Keratinocyte (primary cell): ENCODE results near the gene SPACA7.

Experiments
- EZH2 ChIP-seq: IDR thresholded peaks from one replicate; pipeline ENCODE4 v1.6.1; 2012; ENCODE audit warnings: inconsistent platforms, mild to moderate bottlenecking, low read length, moderate library complexity
- TF ChIP-seq, protein P1 (sequence below), 3 experiments: IDR thresholded peaks in 1 of 3; conservative IDR thresholded peaks in 1 of 3; optimal IDR thresholded peaks in 1 of 3; 2 replicates in 2 of 3; 3 replicates in 1 of 3; pipeline versions ENCODE3 to v1.5.1; 2011; ENCODE audit warnings: low read length in 3 of 3, mild to moderate bottlenecking in 3 of 3, moderate library complexity in 2 of 3, control low read depth in 1 of 3, inconsistent platforms in 1 of 3; ENCODE audit not compliant: insufficient read depth in 2 of 3; ENCODE audit errors: extremely low read depth in 1 of 3

- TF ChIP-seq, protein P1, sequence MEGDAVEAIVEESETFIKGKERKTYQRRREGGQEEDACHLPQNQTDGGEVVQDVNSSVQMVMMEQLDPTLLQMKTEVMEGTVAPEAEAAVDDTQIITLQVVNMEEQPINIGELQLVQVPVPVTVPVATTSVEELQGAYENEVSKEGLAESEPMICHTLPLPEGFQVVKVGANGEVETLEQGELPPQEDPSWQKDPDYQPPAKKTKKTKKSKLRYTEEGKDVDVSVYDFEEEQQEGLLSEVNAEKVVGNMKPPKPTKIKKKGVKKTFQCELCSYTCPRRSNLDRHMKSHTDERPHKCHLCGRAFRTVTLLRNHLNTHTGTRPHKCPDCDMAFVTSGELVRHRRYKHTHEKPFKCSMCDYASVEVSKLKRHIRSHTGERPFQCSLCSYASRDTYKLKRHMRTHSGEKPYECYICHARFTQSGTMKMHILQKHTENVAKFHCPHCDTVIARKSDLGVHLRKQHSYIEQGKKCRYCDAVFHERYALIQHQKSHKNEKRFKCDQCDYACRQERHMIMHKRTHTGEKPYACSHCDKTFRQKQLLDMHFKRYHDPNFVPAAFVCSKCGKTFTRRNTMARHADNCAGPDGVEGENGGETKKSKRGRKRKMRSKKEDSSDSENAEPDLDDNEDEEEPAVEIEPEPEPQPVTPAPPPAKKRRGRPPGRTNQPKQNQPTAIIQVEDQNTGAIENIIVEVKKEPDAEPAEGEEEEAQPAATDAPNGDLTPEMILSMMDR (optimal IDR thresholded peaks at IDR 0.05 in 1 of 3, IDR thresholded peaks at IDR 0.05 in 1 of 3, conservative IDR thresholded peaks at IDR 0.05 in 1 of 3; ENCODE audit: extremely low read depth in 1 of 3, insufficient read depth in 2 of 3, low read length in 3 of 3) = no peak
- TF ChIP-seq EZH2 = no peak
These were observed 68.6 kb downstream of the SPACA7 start for GRCh38 chr13:112444416-112445399.
